HG02852 (cell line): Measurements from ENCODE around the gene HLA-DQA2.
"Not testable (repeated sequence)": the region's sequence is repeated elsewhere in the genome, so short reads cannot be mapped to it uniquely, and the experiment has no call there.

Experiments used
- ATAC-seq: cut with Tn5 transposase; IDR thresholded peaks from one replicate; pipeline ENCODE4 v1.9.1; 2021; ENCODE audit warnings: mild to moderate bottlenecking, moderate library complexity; ENCODE audit not compliant: unreplicated experiment

HLA-DQA2 gene

GRCh38 chr6:32775071-32775470, 33.9 kb downstream of the HLA-DQA2 start:
- ATAC-seq = no peak

- ATAC-seq = no peak
Measured at GRCh38 chr6:32779036-32779435, 37.8 kb downstream of the HLA-DQA2 start.

- ATAC-seq = not testable (repeated sequence)
Measured at GRCh38 chr6:32782923-32783322, 41.7 kb downstream of the HLA-DQA2 start.

- ATAC-seq = no peak
Measured at GRCh38 chr6:32785781-32786533, 44.8 kb downstream of the HLA-DQA2 start.

- no peak for ATAC-seq
Measured at GRCh38 chr6:32790306-32790705, 49.1 kb downstream of the HLA-DQA2 start.

- no peak for ATAC-seq
Measured at GRCh38 chr6:32792901-32793435, 51.8 kb downstream of the HLA-DQA2 start.

- ATAC-seq = no peak
Measured at GRCh38 chr6:32794510-32794909, 53.3 kb downstream of the HLA-DQA2 start.
